NT2/D1 (cell line): ENCODE data around the gene ARAP3.

Experiments
- YY1 ChIP-seq: IDR thresholded peaks from 2 replicates; pipeline ENCODE4 v1.6.1; 2011; ENCODE audit not compliant: insufficient read length, insufficient read depth
- ZNF274 ChIP-seq: IDR thresholded peaks from 2 replicates; pipeline ENCODE4 v1.6.1; 2011; ENCODE audit warnings: mild to moderate bottlenecking, low read depth, low read length

DNA sequence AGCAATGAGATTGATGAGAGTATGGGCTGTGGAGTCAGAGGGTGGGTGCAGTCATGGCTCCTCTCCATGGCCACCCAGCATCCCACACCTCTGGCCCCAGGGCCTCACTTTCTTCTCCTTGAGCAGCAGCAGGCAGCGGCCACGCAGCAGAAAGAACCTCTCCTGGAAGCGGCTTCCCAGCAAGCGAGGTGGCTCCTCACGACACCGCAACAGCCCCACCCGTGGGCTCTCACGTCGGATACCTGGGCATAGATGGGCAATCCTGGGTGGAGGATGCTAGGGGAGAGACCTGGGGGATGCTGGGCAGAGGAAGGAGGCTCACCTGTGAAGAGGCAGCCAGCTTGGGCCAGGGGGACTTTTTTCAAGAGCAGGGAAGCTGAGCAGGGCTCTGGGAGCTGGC, 25.6 kb downstream of the ARAP3 start:
- TF ChIP-seq YY1, result no peak
- TF ChIP-seq ZNF274, result no peak
